Liver (tissue), 9 donors: ENCODE results near the gene SH3BP1. TPM values are rescaled to one million over a fixed set of nuclear protein-coding genes. Genes with fewer than 3 reads are reported as not detected.

ENCODE experiments used
- DNase-seq: peaks from one replicate; pipeline ENCODE4 v3.0.0-alpha.2; 2017; ENCODE audit warnings: low spot score
- H3K27ac ChIP-seq, 2 donors: one replicate each; pipeline ENCODE4 v1.7.0; 2013; ENCODE audit warnings: inconsistent platforms in 2 of 2, low read length in 2 of 2, control low read depth in 1 of 2, low read depth in 1 of 2, mild to moderate bottlenecking in 1 of 2
- H3K27me3 ChIP-seq, 4 donors: one replicate each; pipeline versions ENCODE4 v1.6.1 to v1.7.0; 2013; ENCODE audit warnings: low read length in 3 of 4, inconsistent platforms in 1 of 4, mild to moderate bottlenecking in 1 of 4, moderate library complexity in 1 of 4; ENCODE audit not compliant: control insufficient read depth in 4 of 4, insufficient read depth in 4 of 4
- H3K36me3 ChIP-seq, 4 donors: one replicate each; pipeline versions ENCODE4 v1.6.1 to v1.7.0; 2013; ENCODE audit warnings: low read length in 3 of 4, mild to moderate bottlenecking in 3 of 4, low read depth in 1 of 4, moderate library complexity in 1 of 4; ENCODE audit not compliant: control insufficient read depth in 4 of 4, insufficient read depth in 3 of 4
- H3K4me1 ChIP-seq, 4 donors: one replicate each; pipeline versions ENCODE4 v1.6.1 to v1.7.0; 2013; ENCODE audit warnings: low read length in 3 of 4, mild to moderate bottlenecking in 3 of 4, moderate library complexity in 1 of 4; ENCODE audit not compliant: control insufficient read depth in 4 of 4, insufficient read depth in 4 of 4
- H3K4me3 ChIP-seq, 3 donors: one replicate each; pipeline versions ENCODE4 v1.6.1 to v1.7.0; 2013; ENCODE audit warnings: low read length in 3 of 3, control low read depth in 1 of 3, low read depth in 1 of 3, mild to moderate bottlenecking in 1 of 3
- H3K9ac ChIP-seq, 2 donors: one replicate each; pipeline ENCODE4 v1.7.0; 2013; ENCODE audit warnings: low read length in 2 of 2, mild to moderate bottlenecking in 2 of 2, moderate library complexity in 2 of 2, control low read depth in 1 of 2, low read depth in 1 of 2
- H3K9me3 ChIP-seq, 4 donors: one replicate each; pipeline versions ENCODE4 v1.6.1 to v1.7.0; 2013; ENCODE audit warnings: low read length in 3 of 4; ENCODE audit not compliant: control insufficient read depth in 4 of 4
- EGR1 ChIP-seq, 2 donors: IDR thresholded peaks; 2 replicates each; pipeline ENCODE4 v1.6.1; 2016 to 2018; ENCODE audit warnings: antibody characterized with exemption in 2 of 2, low read depth in 2 of 2
- FOXA1 ChIP-seq: IDR thresholded peaks from 2 replicates; pipeline ENCODE4 v1.6.1; 2016; ENCODE audit warnings: antibody characterized with exemption
- FOXA2 ChIP-seq: IDR thresholded peaks from 2 replicates; pipeline ENCODE4 v1.6.1; 2016; ENCODE audit warnings: antibody characterized with exemption
- GABPA ChIP-seq, 2 donors: IDR thresholded peaks in 1 of 2; conservative IDR thresholded peaks in 1 of 2; 2 replicates each; pipeline ENCODE4 v1.6.1; 2016; ENCODE audit warnings: antibody characterized with exemption in 2 of 2, mild to moderate bottlenecking in 1 of 2, moderate library complexity in 1 of 2
- HNF4A ChIP-seq, 2 donors: conservative IDR thresholded peaks; 2 replicates each; pipeline ENCODE4 v1.6.1; 2016; ENCODE audit warnings: antibody characterized with exemption in 2 of 2, mild to moderate bottlenecking in 2 of 2
- HNF4G ChIP-seq: IDR thresholded peaks from 2 replicates; pipeline ENCODE4 v1.6.1; 2016; ENCODE audit warnings: antibody characterized with exemption
- JUND ChIP-seq, 2 donors: IDR thresholded peaks; 2 replicates each; pipeline ENCODE4 v1.6.1; 2016; ENCODE audit warnings: antibody characterized with exemption in 2 of 2
- NR2F2 ChIP-seq: IDR thresholded peaks from 2 replicates; pipeline ENCODE4 v1.6.1; 2016; ENCODE audit warnings: antibody characterized with exemption
- RAD21 ChIP-seq, 2 donors: IDR thresholded peaks; 2 replicates each; pipeline ENCODE4 v1.6.1; 2016; ENCODE audit warnings: antibody characterized with exemption in 2 of 2, mild to moderate bottlenecking in 2 of 2
- REST ChIP-seq: IDR thresholded peaks from 2 replicates; pipeline ENCODE4 v1.6.1; 2016; ENCODE audit warnings: antibody characterized with exemption, mild to moderate bottlenecking
- RXRA ChIP-seq, 2 donors: IDR thresholded peaks; 2 replicates each; pipeline ENCODE4 v1.6.1; 2017 to 2018; ENCODE audit warnings: antibody characterized with exemption in 2 of 2, mild to moderate bottlenecking in 1 of 2
- SP1 ChIP-seq: IDR thresholded peaks from 2 replicates; pipeline ENCODE4 v1.6.1; 2018; ENCODE audit warnings: antibody characterized with exemption, mild to moderate bottlenecking
- TAF1 ChIP-seq: conservative IDR thresholded peaks from 2 replicates; pipeline ENCODE4 v1.6.1; 2016; ENCODE audit warnings: antibody characterized with exemption, mild to moderate bottlenecking
- YY1 ChIP-seq: IDR thresholded peaks from 2 replicates; pipeline ENCODE4 v1.6.1; 2016; ENCODE audit warnings: antibody characterized with exemption, mild to moderate bottlenecking
- WGBS: extraction: QIAGEN DNeasy Blood & Tissue Kit; methylation state at CpG from one replicate; pipeline ENCODE4 v1.1.7; 2013; 5-methylcytosine and 5-hydroxymethylcytosine counted together
- polyA plus RNA-seq, 2 donors: library from polyadenylated mRNA; stranded (reverse) in 1 of 2; unstranded in 1 of 2; fragments of 200-250 nt in 1 of 2; fragments of >200 nt in 1 of 2; fragmentation: Nextera tagmentation in 1 of 2; extraction: Ambion mirVana in 1 of 2; gene quantifications; one replicate each; pipeline versions ENCODE4 v1.2.1 to v1.2.3, GENCODE V29; 2013 to 2015
- total RNA-seq, 2 donors: library from RNA; depleted of rRNA; stranded (reverse); fragments of >200 nt; gene quantifications; one replicate each; pipeline ENCODE4 v1.2.3, GENCODE V29; 2014
- TF ChIP-seq, protein P1 (sequence below): IDR thresholded peaks from 2 replicates; pipeline ENCODE4 v1.6.1; 2016; ENCODE audit warnings: antibody characterized with exemption
- TF ChIP-seq, protein P2 (sequence below): IDR thresholded peaks from 2 replicates; pipeline ENCODE4 v1.6.1; 2016; ENCODE audit warnings: antibody characterized with exemption
- TF ChIP-seq, protein P3 (sequence below): fragments of 150-350 bp; IDR thresholded peaks from 2 replicates; pipeline ENCODE4 v1.5.1; 2017; ENCODE audit warnings: improper control_type of control experiment, low read depth, low read length; ENCODE audit not compliant: missing input control
- TF ChIP-seq, protein P4 (sequence below): IDR thresholded peaks from 2 replicates; pipeline ENCODE4 v1.6.1; 2016; ENCODE audit warnings: antibody characterized with exemption
- donor health status: healthy.
- donor health status: healthy.
- donor health status: healthy.
- donor health status: healthy.
- donor health status: healthy.

SH3BP1 gene
- total and polyA plus RNA-seq, 4 donors, result 0.24 to 8.2 (median 2.7) TPM

DNA sequence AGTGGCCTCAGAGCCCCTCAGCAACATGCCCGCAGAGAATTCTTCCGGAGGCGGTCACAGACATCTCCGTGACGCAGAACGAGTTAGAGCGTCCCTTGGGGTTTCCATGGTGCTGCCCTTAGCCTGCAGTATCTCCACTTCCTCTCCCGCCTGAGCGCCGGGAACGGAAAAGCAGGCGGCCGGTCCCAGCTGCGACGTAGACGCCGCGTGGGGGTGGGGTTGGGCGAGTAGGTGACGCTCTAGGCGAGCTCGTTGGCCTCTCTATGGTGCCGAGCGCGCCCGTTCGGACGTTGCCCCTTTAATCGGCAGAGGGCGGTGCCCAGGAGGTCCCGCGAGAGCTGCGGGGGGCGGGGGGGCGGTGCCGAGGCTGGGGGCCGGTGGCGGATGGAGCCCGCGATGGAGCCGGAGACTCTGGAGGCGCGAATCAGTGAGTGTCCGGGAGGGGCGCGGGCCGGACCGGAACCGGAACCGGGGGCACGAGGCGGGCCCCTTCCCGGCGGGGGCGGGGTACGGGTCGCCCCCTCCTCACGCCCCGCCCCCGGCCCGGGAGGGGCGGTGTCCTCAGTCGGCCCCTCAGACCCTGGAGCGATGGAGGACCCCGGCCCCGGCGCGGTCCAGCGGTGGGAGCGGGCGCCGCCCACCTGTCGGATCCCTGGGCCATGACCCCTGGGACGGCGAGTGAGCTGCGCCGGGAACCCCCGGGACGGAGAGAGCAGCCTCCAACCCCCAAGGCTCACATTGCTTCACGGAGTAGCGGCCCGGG lies 30.8 kb upstream of the SH3BP1 start, which contains the start of gene GGA1:
TSS of gene GGA1 (plus strand) at position 358 of the 763 bp plus-strand sequence. CDS start at position 385, 27 bp downstream.
- Histone ChIP-seq H3K27ac (peak within 1 kb of the TSS; percentile 86), H3K27me3 (no peaks in the 10 kb centered on the region), H3K4me3 (peak within 1 kb of the TSS; percentile 68 to 97 (median 71)), H3K9me3 (no peaks in the 10 kb centered on the region), H3K36me3 (no peaks in the 10 kb centered on the region), H3K4me1 (peaks cover 4 to 41% (median 25%) of the 10 kb centered on the region in 4 donors), H3K9ac (peak within 1 kb of the TSS; percentile 91 to 94)
- under 1% methylated on average over 82 of the region's 82 CpGs for WGBS
- DNase-seq, result peak; percentile 94
- TF ChIP-seq TAF1 (no peak), GABPA (IDR thresholded peaks at IDR 0.05 in 1 of 2, conservative IDR thresholded peaks at IDR 0.05 in 1 of 2) (peak; percentile 98 to 99), FOXA1 (peak; percentile 34), EGR1 (IDR thresholded peaks at IDR 0.05; ENCODE audit: low read depth in 2 of 2) (peak; percentile 10 to 52), HNF4A (conservative IDR thresholded peaks at IDR 0.05) (peak in 1 of 2 donors; percentile 26), REST (peak; percentile 50), RXRA (IDR thresholded peaks at IDR 0.05) (peak; percentile 88 to 93), HNF4G (no peak), JUND (IDR thresholded peaks at IDR 0.05) (peak; percentile 13 to 39), NR2F2 (peak; percentile 88), FOXA2 (no peak), RAD21 (IDR thresholded peaks at IDR 0.05) (peak; percentile 3 to 7), SP1 (peak; percentile 86), YY1 (peak; percentile 77)
- TF ChIP-seq, protein P1, sequence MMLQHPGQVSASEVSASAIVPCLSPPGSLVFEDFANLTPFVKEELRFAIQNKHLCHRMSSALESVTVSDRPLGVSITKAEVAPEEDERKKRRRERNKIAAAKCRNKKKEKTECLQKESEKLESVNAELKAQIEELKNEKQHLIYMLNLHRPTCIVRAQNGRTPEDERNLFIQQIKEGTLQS, result no peak
- TF ChIP-seq, protein P2, sequence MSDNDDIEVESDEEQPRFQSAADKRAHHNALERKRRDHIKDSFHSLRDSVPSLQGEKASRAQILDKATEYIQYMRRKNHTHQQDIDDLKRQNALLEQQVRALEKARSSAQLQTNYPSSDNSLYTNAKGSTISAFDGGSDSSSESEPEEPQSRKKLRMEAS, result peak; percentile 98
- TF ChIP-seq, protein P3, sequence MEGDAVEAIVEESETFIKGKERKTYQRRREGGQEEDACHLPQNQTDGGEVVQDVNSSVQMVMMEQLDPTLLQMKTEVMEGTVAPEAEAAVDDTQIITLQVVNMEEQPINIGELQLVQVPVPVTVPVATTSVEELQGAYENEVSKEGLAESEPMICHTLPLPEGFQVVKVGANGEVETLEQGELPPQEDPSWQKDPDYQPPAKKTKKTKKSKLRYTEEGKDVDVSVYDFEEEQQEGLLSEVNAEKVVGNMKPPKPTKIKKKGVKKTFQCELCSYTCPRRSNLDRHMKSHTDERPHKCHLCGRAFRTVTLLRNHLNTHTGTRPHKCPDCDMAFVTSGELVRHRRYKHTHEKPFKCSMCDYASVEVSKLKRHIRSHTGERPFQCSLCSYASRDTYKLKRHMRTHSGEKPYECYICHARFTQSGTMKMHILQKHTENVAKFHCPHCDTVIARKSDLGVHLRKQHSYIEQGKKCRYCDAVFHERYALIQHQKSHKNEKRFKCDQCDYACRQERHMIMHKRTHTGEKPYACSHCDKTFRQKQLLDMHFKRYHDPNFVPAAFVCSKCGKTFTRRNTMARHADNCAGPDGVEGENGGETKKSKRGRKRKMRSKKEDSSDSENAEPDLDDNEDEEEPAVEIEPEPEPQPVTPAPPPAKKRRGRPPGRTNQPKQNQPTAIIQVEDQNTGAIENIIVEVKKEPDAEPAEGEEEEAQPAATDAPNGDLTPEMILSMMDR, result no peak
- TF ChIP-seq, protein P4, sequence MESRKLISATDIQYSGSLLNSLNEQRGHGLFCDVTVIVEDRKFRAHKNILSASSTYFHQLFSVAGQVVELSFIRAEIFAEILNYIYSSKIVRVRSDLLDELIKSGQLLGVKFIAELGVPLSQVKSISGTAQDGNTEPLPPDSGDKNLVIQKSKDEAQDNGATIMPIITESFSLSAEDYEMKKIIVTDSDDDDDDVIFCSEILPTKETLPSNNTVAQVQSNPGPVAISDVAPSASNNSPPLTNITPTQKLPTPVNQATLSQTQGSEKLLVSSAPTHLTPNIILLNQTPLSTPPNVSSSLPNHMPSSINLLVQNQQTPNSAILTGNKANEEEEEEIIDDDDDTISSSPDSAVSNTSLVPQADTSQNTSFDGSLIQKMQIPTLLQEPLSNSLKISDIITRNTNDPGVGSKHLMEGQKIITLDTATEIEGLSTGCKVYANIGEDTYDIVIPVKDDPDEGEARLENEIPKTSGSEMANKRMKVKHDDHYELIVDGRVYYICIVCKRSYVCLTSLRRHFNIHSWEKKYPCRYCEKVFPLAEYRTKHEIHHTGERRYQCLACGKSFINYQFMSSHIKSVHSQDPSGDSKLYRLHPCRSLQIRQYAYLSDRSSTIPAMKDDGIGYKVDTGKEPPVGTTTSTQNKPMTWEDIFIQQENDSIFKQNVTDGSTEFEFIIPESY, result peak; percentile 98
